ENCODE measurements around the gene EZR. TPM values are rescaled to one million over a fixed set of nuclear protein-coding genes. Genes with fewer than 3 reads are reported as not detected.
A peak's percentile ranks its signal among the peaks of the same experiment; 100 is the strongest.

The EZR gene
- polyA plus RNA-seq, 3 donors, result 68.1 to 95.8 (median 86.3) TPM

DNA sequence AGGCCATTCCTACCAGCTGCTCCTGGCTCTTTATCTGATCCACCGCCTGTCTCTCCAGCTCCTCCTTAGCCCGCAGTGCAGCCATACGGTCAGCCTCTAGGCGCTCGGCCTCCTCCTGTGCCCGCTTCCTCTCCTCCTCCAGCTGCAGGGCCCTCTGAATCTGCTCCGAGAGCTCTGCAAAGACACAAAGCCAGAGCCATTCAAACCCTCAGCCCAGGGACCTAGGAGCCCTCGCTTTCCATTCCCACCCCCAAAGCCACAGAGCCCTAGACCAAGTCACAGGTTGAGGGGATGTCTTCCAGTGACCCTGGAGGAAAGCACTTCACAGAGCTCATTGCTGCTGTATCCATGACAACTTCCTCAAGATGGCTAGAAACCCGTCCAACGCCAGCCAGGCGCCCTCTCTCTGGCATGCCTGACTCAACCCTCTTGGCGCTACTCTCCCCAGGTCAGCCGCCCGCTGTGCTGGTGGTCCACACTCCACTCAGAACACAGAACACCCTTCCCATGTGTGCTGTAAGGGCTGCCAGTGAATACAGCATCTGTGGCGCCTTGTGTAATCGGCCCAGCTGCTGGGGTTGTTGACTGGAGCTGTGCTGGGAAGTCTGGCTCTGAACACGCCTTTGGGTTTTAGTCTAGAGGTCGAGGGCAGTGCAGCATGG is 49.3 kb downstream of the EZR start:
- H3K27ac Mint-ChIP-seq, result peak overlapping the region in 3 of 7 donors; percentile 3 to 76 (median 52)
- Histone ChIP-seq H3K9me3 (replicated peaks in 1 of 2; ENCODE audit: control insufficient read depth in 1 of 2, insufficient read depth in 1 of 2, low read length in 2 of 2) (no peaks in the 10 kb centered on the region), H3K4me3 (replicated peaks in 1 of 3; ENCODE audit: low read depth in 2 of 3, low read length in 3 of 3) (no peak overlapping the region), H3K4me1 (ENCODE audit: control insufficient read depth in 1 of 2, insufficient read depth in 2 of 2, low read length in 2 of 2) (no peaks in the 10 kb centered on the region), H2AFZ (ENCODE audit: insufficient read depth, low read depth, low read length, poor library complexity, severe bottlenecking) (no peak overlapping the region), H3K36me3 (replicated peaks in 1 of 2; ENCODE audit: control insufficient read depth in 1 of 2, insufficient read depth in 2 of 2, low read length in 2 of 2) (peaks cover 97 to 100% of the 10 kb centered on the region in 2 donors), H3K27me3 (ENCODE audit: control insufficient read depth in 2 of 2, insufficient read depth in 2 of 2, low read length in 2 of 2) (no peaks in the 10 kb centered on the region), H3K27ac (ENCODE audit: low read depth in 1 of 2, low read length in 2 of 2) (peak overlapping the region in 1 of 2 donors; percentile 0), H3K9ac (ENCODE audit: insufficient read depth, low read length, poor library complexity, severe bottlenecking) (no peak overlapping the region), H3K4me2 (replicated peaks; ENCODE audit: extremely low read depth, low read length, poor library complexity, severe bottlenecking) (no peak overlapping the region), H3K79me2 (ENCODE audit: insufficient read depth, low read length) (no peaks in the 10 kb centered on the region), H4K20me1 (ENCODE audit: insufficient read depth, low read length) (peaks cover 54% of the 10 kb centered on the region)
- H3K27me3 Mint-ChIP-seq (ENCODE audit: low read depth in 3 of 3), result peaks cover 0 to 2% (median 0%) of the 10 kb centered on the region in 3 donors
- H3K36me3 Mint-ChIP-seq, result peaks cover 97 to 100% of the 10 kb centered on the region in 2 donors
- intact Hi-C loops (cut with micrococcal nuclease), result loop anchor here in 1 of 2 donors (10.0 kb wide), 1 partner anchor 65 kb away; no protein-coding TSS in a partner anchor
- peaks cover 0 to 3% (median 0%) of the 10 kb centered on the region in 7 donors for H3K9me3 Mint-ChIP-seq
- TF ChIP-seq, protein P1, sequence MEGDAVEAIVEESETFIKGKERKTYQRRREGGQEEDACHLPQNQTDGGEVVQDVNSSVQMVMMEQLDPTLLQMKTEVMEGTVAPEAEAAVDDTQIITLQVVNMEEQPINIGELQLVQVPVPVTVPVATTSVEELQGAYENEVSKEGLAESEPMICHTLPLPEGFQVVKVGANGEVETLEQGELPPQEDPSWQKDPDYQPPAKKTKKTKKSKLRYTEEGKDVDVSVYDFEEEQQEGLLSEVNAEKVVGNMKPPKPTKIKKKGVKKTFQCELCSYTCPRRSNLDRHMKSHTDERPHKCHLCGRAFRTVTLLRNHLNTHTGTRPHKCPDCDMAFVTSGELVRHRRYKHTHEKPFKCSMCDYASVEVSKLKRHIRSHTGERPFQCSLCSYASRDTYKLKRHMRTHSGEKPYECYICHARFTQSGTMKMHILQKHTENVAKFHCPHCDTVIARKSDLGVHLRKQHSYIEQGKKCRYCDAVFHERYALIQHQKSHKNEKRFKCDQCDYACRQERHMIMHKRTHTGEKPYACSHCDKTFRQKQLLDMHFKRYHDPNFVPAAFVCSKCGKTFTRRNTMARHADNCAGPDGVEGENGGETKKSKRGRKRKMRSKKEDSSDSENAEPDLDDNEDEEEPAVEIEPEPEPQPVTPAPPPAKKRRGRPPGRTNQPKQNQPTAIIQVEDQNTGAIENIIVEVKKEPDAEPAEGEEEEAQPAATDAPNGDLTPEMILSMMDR (IDR thresholded peaks at IDR 0.05), result no peak
- over 99% methylated on average over 15 of the region's 18 CpGs for WGBS (ENCODE audit: insufficient coverage)
- no peak overlapping the region for H3K4me3 Mint-ChIP-seq
- no peak for DNase-seq
- H3K4me1 Mint-ChIP-seq, result peaks cover 3% of the 10 kb centered on the region

DNA sequence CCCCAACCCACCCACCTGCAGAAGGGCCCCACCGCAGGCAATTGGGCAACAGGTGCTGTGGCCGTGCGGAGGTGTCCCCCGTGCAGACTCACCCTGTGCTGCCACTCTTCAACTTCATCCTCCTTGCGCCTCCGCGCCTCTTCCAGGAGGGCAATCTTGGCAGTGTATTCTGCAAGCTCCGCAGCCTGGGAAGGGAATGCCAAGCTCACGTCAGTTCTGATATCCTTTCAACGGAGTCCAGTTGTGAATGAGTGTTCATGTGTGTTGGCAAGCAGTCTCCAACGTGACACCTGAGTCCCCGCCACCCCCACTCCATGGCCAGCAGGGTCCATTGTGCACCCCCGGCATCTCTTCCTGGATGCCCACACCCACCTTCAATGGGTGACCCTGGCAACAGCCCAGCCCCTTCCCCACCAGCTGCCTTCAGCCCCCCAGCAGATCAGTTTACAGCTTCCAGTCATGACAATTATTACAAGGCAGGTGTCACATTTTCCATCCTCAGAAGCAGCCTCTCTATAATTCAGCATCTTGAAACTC is 49.9 kb downstream of the EZR start:
- Mint-ChIP-seq H3K4me1 (peaks cover 3% of the 10 kb centered on the region), H3K27ac (peak overlapping the region in 2 of 7 donors; percentile 3 to 76), H3K36me3 (peaks cover 95 to 100% of the 10 kb centered on the region in 2 donors), H3K9me3 (peaks cover 0 to 3% (median 0%) of the 10 kb centered on the region in 7 donors), H3K27me3 (ENCODE audit: low read depth in 3 of 3) (peaks cover 0 to 2% (median 0%) of the 10 kb centered on the region in 3 donors), H3K4me3 (no peak overlapping the region)
- TF ChIP-seq, protein P1 (IDR thresholded peaks at IDR 0.05), result no peak
- Histone ChIP-seq H3K27ac (ENCODE audit: low read depth in 1 of 2, low read length in 2 of 2) (no peak overlapping the region), H3K9ac (ENCODE audit: insufficient read depth, low read length, poor library complexity, severe bottlenecking) (no peak overlapping the region), H3K36me3 (replicated peaks in 1 of 2; ENCODE audit: control insufficient read depth in 1 of 2, insufficient read depth in 2 of 2, low read length in 2 of 2) (peaks cover 98 to 100% of the 10 kb centered on the region in 2 donors), H3K4me1 (ENCODE audit: control insufficient read depth in 1 of 2, insufficient read depth in 2 of 2, low read length in 2 of 2) (no peaks in the 10 kb centered on the region), H3K4me2 (replicated peaks; ENCODE audit: extremely low read depth, low read length, poor library complexity, severe bottlenecking) (no peak overlapping the region), H4K20me1 (ENCODE audit: insufficient read depth, low read length) (peaks cover 49% of the 10 kb centered on the region), H3K27me3 (ENCODE audit: control insufficient read depth in 2 of 2, insufficient read depth in 2 of 2, low read length in 2 of 2) (no peaks in the 10 kb centered on the region), H3K79me2 (ENCODE audit: insufficient read depth, low read length) (no peaks in the 10 kb centered on the region), H3K4me3 (replicated peaks in 1 of 3; ENCODE audit: low read depth in 2 of 3, low read length in 3 of 3) (no peak overlapping the region), H3K9me3 (replicated peaks in 1 of 2; ENCODE audit: control insufficient read depth in 1 of 2, insufficient read depth in 1 of 2, low read length in 2 of 2) (no peaks in the 10 kb centered on the region), H2AFZ (ENCODE audit: insufficient read depth, low read depth, low read length, poor library complexity, severe bottlenecking) (no peak overlapping the region)
- 96% methylated on average over 10 of the region's 13 CpGs for WGBS (ENCODE audit: insufficient coverage)
- DNase-seq, result no peak
- intact Hi-C loops (cut with micrococcal nuclease), result no loop called here
